Activated T-cell treated with anti-CD3 and anti-CD28 coated beads, Interleukin-2, amount 50 U/mL, for 1 hour (primary cell): ENCODE measurements around the gene CCDC134.
"Not testable (repeated sequence)": the region's sequence is repeated elsewhere in the genome, so short reads cannot be mapped to it uniquely, and the experiment has no call there.

Experiments used
- DNase-seq: peaks from one replicate; pipeline ENCODE4 v3.0.0-alpha.2; 2020

The CCDC134 gene

GRCh38 chr22:41845380-41846267 lies 45.1 kb downstream of the CCDC134 start:
- no peak for DNase-seq

DNA sequence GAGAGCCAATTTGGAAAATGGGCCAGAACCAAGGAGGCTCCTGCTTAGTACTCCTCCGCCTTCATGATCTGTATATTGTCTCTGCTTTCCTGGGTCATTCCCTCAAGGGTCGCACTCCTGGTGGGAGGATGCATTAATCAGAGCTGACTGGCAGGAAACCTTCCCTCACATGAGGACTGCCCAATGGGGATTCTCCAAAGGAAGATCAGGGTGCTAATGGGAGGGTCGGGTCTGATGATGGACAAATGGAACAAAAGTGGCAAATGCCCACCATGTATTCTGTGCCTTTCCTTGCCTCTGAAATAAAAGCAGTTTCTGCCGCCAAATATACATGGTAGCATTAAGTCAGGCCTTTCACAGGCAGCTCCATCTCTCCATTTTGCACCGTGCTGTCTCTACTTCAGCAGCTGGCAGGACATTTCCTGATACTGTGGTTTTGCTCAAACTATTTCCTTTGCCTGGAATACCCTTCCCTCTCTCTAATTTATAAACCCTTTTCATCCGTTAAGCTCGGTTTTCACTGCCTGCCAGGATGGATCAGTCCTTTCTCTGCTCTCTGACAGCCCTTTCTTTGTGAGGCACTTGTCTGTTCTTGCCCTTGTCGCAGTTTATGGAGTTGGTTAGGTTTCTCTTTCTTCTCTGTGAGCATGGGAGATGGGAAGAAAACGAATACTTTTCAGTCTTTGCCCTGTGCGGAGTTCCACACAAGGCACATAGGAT lies 45.9 kb downstream of the CCDC134 start:
- no peak for DNase-seq

- no peak for DNase-seq
These were observed 46.8 kb downstream of the CCDC134 start for GRCh38 chr22:41847300-41847699.

DNA sequence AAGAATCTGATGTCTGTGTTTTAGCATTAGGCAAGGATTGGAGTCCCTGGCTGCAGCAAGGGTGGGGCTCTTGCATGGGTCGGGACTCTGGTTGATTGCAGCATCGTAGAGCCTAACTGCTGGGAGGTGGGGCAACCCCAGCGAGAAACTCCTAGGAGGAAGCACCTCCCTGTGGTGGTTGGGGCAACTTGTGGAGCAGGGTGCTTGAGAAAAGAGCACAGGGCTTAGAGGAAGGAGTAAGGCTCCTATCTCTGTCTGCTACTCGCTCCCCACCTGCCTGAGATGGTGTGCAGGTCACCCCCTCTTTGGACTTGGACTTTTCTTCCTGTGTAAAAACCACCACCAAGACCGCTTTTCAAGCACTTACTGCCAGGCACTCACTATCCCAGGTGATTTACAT lies 48.0 kb downstream of the CCDC134 start:
- DNase-seq, result no peak

GRCh38 chr22:41856469-41856868 lies 56.0 kb downstream of the CCDC134 start:
- no peak for DNase-seq

- DNase-seq, result peak; percentile 53
These were observed 56.8 kb downstream of the CCDC134 start for GRCh38 chr22:41857155-41857859.

- no peak for DNase-seq
These were observed 57.4 kb downstream of the CCDC134 start for GRCh38 chr22:41857860-41858199.

DNA sequence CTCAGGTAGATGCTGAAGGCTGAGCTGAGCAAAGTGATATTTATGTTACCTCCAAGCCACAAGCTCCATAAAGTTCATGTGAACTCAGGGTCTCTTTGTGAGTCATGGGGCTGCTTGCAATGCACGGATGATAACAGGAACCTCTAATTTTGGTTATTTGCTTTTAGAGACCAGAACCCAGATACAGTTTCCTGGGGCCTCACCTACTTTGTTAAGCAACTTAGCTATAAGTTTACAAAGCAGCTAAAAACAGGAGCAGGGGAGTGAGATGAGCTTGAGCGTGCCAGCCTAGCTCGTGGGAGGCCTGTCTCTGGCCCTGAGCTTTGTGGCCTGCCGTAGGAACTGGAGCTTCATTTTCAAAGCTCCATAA lies 61.7 kb downstream of the CCDC134 start:
- DNase-seq, result peak; percentile 48

- peak; percentile 30 for DNase-seq
These were observed 62.2 kb downstream of the CCDC134 start for GRCh38 chr22:41862530-41863266.

DNA sequence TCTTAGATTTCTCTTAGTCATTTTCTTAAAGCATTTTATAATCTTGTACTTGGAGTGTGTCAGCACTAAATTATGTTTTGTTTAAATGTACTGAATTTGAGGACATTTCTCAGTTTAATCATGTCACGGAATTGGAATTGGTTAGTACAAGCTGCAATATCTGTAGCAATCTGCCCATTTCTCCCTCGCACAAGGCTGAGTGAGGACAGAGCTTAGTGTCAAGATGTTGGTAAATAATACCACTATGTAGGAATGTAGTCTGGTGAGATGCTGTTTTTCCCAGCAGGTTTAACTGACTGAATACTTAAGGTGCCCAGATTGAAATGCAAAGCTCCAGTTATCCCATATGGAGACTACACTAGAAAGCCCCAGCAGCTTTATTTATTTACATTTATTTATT lies 63.0 kb downstream of the CCDC134 start:
- DNase-seq, result no peak

GRCh38 chr22:41868556-41868955 lies 68.1 kb downstream of the CCDC134 start:
- DNase-seq, result no peak

GRCh38 chr22:41870081-41870480 lies 69.6 kb downstream of the CCDC134 start:
- DNase-seq, result not testable (repeated sequence)

- DNase-seq, result no peak
These were observed 70.3 kb downstream of the CCDC134 start for GRCh38 chr22:41870786-41871185.

GRCh38 chr22:41873391-41873790 lies 72.9 kb downstream of the CCDC134 start:
- peak; percentile 29 for DNase-seq

GRCh38 chr22:41874090-41874489 lies 73.6 kb downstream of the CCDC134 start:
- no peak for DNase-seq

DNA sequence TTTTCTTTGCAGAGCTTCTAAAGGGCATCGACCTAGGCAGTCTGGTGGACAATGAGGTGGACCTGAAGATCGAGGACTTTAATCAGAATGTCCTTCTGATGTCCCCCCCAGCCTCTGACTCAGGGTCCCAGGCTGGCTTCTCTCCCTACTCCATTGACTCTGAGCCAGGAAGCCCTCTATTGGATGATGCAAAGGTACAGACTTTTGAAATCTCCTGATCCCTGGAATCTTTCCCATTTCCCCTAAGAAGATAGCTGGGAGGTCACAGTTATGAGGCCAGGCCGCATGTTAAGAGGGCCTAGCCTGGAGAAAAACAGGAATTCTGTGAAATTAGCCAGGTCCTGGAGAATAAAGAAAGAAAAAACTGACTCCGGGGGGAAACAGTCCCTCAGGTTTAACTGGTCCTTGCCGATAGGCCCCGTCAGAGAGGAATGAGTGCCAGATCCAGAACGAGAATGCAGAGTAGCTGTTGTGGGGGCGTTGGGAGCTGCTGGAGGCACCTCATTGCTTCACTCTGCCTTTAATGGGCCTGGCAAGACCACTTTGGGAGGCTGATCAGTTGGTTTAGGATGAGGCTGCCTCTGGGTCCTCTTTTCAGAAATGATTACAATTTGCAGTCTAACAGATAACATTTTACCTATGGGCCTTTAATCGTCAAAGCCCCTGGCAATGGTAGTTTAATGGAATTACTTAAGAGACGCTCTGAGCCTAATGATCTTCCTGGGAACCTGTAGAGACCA lies 75.2 kb downstream of the CCDC134 start:
- DNase-seq, result no peak
